Stimulated activated CD4-positive, alpha-beta T cell treated with anti-CD3 and anti-CD28 coated beads, Interleukin-1b, Interleukin-23, amount 100 ng/mL, for 4 hours (primary cell): ENCODE results near the gene RPL31.
A peak's percentile ranks its signal among the peaks of the same experiment; 100 is the strongest.

Experiments
- DNase-seq, 2 donors: peaks; one replicate each; pipeline ENCODE4 v3.0.0-alpha.2; 2020; ENCODE audit warnings: low read depth in 2 of 2

The RPL31 gene

DNA sequence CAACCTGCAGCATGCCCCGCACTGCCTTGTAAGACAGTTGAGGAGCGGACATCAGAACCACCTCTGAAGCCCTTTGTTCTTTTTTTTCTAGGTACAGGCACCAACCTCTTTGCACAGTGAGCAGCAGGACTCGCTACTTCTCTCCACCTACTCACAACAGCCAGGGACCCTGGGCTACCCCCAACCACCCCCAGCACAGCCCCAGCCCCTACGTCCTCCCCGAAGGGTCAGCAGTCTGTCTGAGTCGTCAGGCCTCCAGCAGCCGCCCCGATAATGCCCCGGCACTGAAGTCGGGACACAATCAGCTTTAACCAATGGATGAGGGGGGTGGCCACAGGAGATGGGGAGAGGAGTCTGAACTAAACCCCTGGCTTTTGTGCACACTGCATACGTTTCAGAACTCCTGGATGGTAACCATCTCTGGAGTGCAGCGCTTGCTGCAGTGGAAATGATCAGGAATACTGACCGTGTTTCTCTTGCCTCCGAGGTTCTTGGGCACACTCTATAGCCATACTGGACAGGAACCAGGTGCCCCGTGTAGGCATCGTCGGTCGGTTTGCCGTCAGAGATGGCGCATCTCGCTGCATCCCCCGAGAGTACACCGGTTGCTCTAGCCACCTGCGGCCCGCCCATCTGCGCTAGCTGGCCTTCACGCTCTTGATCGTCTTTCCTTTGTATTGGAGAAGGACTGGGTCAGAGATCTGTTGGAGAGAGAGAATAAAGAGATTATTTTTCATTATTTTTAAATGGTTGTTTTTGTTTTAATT lies 6.6 kb upstream of the RPL31 start:
- DNase-seq, result no peak

DNA sequence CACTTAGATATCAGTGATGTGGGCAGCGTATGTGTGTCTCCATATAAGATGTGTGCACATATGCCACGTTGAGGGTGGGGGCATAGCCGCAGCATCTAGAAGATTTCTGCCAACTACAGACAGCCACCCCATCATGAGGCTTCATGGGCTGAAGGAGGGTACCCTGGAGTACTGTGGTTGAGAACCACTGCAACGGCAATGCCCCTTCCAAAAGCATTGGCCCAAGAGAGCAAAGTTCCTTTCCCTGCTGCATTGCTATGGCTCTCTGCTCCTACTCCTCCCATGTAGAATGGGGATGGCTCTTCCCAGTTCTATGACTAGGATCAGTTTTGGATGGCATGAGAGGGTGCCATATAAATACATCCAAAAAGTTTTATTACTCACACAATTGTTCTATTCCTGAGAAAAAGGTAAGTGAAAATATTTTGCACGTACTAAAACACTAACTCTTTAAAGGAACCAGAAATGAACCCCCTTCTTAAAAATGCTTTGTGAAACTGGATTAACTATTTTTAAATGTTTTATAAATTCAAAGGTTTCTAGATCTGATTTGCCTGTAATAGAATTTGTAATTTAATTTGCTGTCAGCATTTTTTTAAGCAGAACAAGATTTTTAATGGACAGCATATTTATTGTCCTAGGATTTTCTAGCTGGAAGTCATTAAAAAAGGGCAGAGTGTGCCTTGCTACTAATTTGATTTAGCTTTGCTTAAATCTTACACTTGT lies 4.4 kb upstream of the RPL31 start:
- no peak for DNase-seq

- no peak for DNase-seq
These were observed 3.9 kb upstream of the RPL31 start for GRCh38 chr2:100998235-100998573.

DNA sequence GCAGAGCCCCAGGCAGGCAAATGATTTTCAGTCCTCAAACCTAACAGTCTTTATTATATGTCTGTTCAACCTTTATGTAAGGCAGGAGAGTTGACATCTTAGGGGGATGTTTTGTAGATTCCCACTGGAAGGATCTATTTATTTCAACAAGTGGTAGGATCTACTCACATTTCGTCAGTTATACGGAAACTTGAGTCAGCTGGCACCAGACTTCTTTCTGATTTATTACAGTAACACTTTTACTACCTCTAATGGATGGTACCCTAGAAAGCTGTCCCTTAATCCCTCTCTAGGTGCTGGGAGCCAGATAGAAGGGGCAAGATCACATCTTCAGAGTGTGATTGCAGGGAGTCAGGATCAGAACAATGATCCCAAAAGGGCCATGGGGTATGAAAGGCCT lies 2.1 kb upstream of the RPL31 start:
- no peak for DNase-seq

DNA sequence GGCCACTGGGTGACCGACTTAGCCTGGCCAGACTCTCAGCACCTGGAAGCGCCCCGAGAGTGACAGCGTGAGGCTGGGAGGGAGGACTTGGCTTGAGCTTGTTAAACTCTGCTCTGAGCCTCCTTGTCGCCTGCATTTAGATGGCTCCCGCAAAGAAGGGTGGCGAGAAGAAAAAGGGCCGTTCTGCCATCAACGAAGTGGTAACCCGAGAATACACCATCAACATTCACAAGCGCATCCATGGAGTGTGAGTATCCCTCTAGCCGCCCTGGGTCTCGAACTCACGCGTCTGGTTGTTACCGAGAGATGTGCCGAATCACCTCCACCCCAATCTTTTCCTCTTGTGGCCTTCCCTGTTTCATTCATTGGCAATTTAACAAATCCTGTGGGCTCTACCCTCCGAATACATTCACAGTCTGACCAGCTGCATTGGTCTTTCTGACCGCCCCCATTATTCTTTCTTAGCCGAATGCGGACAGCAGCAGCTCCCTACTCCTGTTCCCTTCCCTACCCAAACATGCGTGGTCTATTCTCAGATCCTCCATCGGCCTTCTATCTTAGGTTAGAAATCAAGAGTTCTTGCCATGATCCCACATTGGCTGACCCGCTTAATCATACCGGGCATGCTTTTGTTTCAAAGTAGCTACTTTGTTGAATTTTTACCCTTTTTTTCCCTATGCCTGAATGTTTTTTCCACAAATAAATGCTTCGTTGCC lies 631 bp downstream of the RPL31 start:
- DNase-seq, result no peak

- DNase-seq, result no peak
These were observed 1.2 kb downstream of the RPL31 start for GRCh38 chr2:101003278-101003775.

DNA sequence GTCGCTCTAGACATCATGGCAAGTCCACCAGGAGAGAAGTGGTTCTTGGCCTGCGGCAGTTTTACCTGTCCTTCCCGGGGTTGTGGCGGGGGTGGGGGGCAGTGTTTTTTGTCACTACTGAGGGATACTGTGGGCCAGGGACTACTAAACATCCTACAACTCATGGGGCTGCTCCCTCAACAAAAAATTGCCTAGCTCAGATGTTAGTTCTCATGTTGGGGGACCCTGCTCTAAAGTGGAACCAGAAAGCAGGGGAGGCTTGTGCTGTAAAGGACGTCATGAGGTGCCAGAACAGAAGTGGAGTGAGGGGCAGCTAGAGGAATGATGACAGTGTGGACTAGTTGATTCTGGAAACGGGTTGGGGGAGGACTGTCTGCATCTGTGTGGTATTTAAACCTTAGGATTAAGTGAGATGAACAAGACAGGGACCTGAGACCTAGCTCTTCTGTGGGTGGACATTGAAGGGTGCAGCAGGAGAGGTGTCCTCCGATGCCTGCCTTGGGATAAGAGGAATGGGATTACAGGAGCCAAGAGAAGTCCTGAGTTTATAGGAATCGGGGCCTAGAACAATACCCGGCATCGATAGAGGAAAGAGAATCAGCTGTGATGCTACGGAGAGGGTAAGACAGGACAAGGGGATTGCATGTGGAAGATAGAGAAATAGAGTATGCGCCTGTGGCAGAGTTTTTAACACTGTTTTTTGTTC lies 2.7 kb downstream of the RPL31 start:
- no peak for DNase-seq

DNA sequence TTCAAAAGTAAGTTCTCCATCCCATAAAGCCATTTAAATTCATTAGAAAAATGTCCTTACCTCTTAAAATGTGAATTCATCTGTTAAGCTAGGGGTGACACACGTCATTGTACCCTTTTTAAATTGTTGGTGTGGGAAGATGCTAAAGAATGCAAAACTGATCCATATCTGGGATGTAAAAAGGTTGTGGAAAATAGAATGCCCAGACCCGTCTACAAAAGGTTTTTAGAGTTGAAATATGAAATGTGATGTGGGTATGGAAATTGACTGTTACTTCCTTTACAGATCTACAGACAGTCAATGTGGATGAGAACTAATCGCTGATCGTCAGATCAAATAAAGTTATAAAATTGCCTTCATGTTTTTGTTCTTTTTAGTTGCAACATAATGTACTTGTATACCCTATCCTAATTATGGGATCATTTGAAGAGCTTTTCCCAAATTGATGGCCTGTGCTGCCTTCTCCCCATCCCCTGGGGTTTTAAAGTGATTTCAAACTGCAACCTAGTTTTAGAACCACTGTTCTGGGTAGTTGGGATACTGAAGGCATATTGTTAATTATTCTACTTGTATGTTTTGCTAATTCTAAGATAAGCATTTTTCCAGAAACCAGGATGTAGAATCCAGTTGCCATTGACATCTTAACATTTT lies 4.1 kb downstream of the RPL31 start:
- no peak for DNase-seq

DNA sequence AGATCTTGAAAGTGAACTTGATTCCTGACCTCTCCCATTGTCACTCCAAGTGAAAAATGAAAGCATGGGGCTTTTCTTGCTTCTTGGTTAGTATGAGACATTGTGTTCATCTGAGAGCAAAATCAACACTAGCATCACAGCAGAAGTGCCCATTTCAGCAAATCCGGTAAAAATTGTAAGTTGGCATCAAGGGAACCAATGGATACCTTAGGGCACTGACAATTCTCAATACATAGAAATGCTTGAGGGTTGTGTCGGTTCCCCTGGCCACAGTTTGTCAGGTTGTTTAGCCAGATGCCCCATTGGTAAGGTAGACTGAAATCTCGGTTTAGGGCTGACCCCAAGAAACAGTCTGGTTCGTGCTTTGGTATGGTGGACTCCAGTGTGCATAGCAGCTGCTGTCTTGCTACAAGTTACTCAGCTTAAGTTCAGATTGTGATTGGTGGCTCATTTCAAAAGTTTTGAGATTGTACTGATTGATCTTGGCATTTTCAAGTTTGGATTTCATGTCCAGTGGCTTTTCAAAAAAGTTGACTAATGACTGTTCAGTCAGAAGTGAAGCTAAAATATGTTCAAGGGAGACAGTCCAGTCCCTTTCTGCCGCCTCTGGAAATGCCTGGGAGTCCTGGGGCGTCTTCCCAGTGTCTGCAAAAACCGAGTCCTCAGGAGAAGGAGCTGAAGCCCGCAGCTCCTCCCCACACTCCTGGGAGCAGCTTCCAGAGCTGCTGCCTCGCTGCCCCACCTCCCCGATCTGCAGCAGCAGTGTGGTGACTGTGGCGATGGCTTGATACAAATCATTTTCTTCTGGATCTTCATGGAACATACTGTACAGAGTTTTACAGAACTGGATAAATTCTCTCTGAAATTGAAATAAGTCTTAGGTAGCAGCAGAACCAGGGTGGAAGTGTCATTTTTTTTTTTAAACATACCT lies 5.6 kb downstream of the RPL31 start:
- no peak for DNase-seq

DNA sequence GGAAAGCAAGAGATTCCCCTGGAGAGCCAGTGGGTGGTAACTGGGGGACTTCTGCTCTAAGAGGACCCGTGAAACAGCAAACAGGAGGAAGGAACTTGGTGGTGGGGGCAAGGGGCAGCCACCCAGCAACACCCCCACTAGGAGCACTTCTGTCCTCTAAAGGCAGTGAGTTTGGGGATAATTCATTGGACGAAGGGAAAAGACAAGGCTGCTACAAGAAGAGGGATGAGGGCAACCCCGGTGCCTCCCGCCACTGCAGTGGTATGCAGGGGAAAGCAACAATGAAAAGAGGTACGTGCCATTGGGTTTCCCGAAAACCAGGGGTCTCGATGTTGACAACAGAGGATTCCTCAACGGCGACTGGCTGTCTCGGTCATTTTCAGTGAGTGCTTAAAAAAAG lies 9.1 kb downstream of the RPL31 start:
- DNase-seq, result no peak

DNA sequence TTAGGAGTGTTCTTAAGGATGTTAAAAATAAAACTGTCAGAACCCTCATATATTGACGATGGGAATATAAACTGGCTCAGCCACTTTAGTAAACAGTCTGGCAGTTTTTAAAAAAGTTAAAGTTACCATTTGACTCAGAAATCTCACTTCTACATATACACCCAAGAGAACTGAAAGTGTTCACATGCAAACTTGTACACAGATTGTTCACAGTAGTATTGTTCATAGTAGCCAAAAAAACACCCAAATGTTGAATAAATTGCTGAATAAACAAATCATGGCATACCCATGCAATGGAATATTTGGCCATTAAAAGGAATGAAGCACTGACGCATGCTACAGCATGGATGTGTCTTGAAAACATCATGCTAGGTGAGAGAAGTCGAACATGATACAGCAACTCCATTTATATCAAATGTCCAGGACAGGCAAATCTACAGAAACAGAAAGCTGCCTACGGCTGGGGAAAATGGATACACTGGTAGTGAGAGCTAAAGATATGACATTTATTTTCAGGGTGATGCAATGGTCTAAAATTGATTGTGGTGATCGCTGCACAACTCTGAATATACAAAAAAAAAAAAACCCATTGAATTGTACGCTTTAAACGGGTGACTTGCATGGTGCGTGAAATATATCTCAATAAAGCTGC lies 10.1 kb downstream of the RPL31 start:
- DNase-seq, result no peak

DNA sequence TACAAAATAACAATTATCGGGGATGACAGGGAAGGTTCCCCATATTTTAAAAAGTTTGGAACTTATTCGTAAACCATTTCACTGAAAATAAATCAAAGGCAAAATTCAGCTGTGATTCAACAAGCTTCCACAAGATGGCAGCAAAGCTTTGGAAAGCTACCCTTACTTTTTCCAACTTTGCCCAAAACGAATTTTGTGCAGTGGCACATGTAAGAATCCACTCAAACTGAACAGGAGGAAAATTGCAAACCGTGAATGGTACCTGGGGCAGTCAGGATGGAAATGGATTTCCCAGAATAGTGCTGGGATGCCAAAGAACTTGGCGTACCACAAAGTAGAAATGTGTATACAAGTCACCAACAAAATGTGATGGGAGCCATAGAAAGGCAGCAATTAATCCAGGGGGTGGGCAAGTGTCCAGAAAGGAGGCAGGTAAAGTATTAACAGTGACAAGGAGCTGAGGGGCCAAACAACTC lies 10.7 kb downstream of the RPL31 start:
- DNase-seq, result peak in 1 of 2 donors; percentile 36

GRCh38 chr2:101014264-101014857 lies 12.3 kb downstream of the RPL31 start:
- DNase-seq, result no peak

GRCh38 chr2:101017371-101017770 lies 15.3 kb downstream of the RPL31 start:
- DNase-seq, result no peak

DNA sequence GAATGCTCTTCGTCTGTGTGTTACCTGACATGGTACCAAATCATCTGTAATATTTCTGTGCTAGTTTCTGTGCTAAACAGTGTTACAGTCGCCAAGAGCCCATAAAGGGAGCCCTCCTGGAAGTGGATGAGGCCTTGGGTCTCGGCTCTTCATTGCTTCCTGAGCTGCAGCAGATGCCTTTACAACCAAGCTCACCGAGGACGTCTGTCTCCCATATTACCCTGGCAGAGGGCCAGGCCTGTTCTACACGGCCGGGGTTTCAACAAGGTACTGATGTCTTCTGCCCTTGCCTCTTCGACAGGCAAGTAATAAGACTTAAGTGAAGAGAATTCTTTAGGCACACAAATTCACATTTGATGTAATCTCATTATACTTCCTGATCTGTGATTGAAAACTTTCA lies 16.8 kb downstream of the RPL31 start:
- no peak for DNase-seq

- no peak for DNase-seq
These were observed 20.1 kb downstream of the RPL31 start for GRCh38 chr2:101022221-101022620.

DNA sequence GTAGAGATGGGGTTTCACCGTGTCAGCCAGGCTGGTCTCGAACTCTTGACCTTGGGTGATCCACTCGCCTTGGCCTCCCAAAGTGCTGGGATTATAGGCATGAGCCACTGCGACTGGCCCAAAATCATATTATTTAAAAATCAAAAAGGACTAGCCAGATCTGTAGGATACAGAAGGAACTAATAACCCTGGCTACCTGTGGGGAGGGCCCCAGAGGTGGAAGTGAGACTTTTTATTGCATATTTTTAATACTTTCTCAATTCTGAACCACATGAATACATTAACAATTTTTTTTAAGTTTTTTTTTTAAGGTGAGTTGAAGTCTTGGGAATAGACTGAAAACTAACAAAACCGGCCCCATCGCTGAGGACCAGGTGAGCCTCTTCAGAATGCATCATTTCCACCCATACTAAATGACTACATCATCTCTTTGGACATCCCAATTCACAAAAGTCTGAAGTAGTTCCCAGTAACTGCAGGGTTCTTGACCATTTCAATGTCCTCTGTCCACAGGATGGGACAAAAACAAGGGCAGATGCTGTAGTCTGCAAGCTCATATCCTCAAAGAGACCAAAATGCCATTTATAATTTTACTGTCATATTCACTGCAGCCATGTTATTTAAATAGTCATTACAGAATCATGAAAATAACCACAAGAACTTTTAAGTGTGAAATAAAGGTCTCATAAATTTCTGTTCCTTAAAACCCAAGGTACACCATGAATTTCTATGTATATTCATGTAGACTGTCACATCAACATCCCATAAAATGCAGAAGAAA lies 21.4 kb downstream of the RPL31 start:
- no peak for DNase-seq

GRCh38 chr2:101025561-101025960 lies 23.5 kb downstream of the RPL31 start:
- no peak for DNase-seq
